ENCODE measurements around the gene IL18. TPM values are rescaled to one million over a fixed set of nuclear protein-coding genes. Genes with fewer than 3 reads are reported as not detected.

IL18 gene
- total RNA-seq, 1 experiment from 2014 or later, result 0.74 TPM

GRCh38 chr11:112161012-112161411 is 2.9 kb downstream of the IL18 start (continued):
- no peak for TF ChIP-seq PRDM15 (CRISPR knock-in tag; IDR thresholded peaks at IDR 0.05)
- TF ChIP-seq MYBL2 (CRISPR knock-in tag; IDR thresholded peaks at IDR 0.05), result no peak
- TF ChIP-seq ZNF423 (CRISPR knock-in tag; IDR thresholded peaks at IDR 0.05), result no peak
- no peak for TF ChIP-seq ZSCAN18 (CRISPR knock-in tag; IDR thresholded peaks at IDR 0.05)
- no peak for TF ChIP-seq FOXJ3 (CRISPR knock-in tag; IDR thresholded peaks at IDR 0.05; ENCODE audit: borderline replicate concordance)
- no peak for TF ChIP-seq TEAD4 (CRISPR knock-in tag; IDR thresholded peaks at IDR 0.05)
- no peak for TF ChIP-seq ERG (CRISPR knock-in tag; IDR thresholded peaks at IDR 0.05)
- no peak for TF ChIP-seq ZNF317 (CRISPR knock-in tag; IDR thresholded peaks at IDR 0.05; ENCODE audit: borderline replicate concordance, low read depth)
- no peak for TF ChIP-seq ZNF396 (CRISPR knock-in tag; IDR thresholded peaks at IDR 0.05; ENCODE audit: borderline replicate concordance)
- no peak for TF ChIP-seq SMAD4 (CRISPR knock-in tag; IDR thresholded peaks at IDR 0.05)

- no peak for DNase-seq (ENCODE audit: low spot score)
- ChIA-PET CTCF (interaction anchor here (0.5 to 1.0 kb wide), 2 partner anchors 15 to 120 kb away, joined by 4 read pairs; partner anchors contain the start of gene BCO2), POLR2A (interaction anchor here (0.7 kb wide), 2 partner anchors 29 to 38 kb away, joined by 4 to 7 read pairs; no protein-coding TSS in a partner anchor)
- H3K4me1 Mint-ChIP-seq, result peaks cover 10% of the 10 kb centered on the region
- no peaks in the 10 kb centered on the region for H3K27me3 Mint-ChIP-seq (ENCODE audit: low read depth)
- no peak overlapping the region for H3K4me3 Mint-ChIP-seq
- H3K9me3 Mint-ChIP-seq, result no peaks in the 10 kb centered on the region
- no peak for ATAC-seq
- no peak overlapping the region for H3K27ac Mint-ChIP-seq
- H3K36me3 Mint-ChIP-seq, result no peaks in the 10 kb centered on the region
- TF ChIP-seq CDX4 (CRISPR knock-in tag; IDR thresholded peaks at IDR 0.05; ENCODE audit: borderline replicate concordance) (no peak), ARID4B (CRISPR knock-in tag; IDR thresholded peaks at IDR 0.05; ENCODE audit: borderline replicate concordance) (no peak), ZNF219 (CRISPR knock-in tag; IDR thresholded peaks at IDR 0.05; ENCODE audit: borderline replicate concordance) (no peak), KAT7 (CRISPR knock-in tag; IDR thresholded peaks at IDR 0.05; ENCODE audit: borderline replicate concordance) (no peak), CREB1 (CRISPR knock-in tag; IDR thresholded peaks at IDR 0.05) (no peak), E2F1 (CRISPR knock-in tag; IDR thresholded peaks at IDR 0.05) (no peak), TEAD4 (CRISPR knock-in tag; IDR thresholded peaks at IDR 0.05) (no peak), ZNF416 (CRISPR knock-in tag; IDR thresholded peaks at IDR 0.05) (no peak), TEAD1 (CRISPR knock-in tag; IDR thresholded peaks at IDR 0.05) (no peak), SP1 (CRISPR knock-in tag; conservative IDR thresholded peaks at IDR 0.05) (no peak), E2F5 (CRISPR knock-in tag; IDR thresholded peaks at IDR 0.05) (no peak)
Measured at GRCh38 chr11:112160091-112160848, 3.6 kb downstream of the IL18 start.

Measured in WTC11 (cell line).